GM12878 (cell line): ENCODE data around the gene LDHAL6B. TPM values are rescaled to one million over a fixed set of nuclear protein-coding genes. Genes with fewer than 3 reads are reported as not detected.

Source experiments
- ATAC-seq: fragments of 200-7000 bp; cut with Tn5 transposase; 3 replicates; pipeline ENCODE4 v1.9.1; 2020; ENCODE audit warnings: mild to moderate bottlenecking, moderate library complexity
- BruUV-seq: library from RNA; stranded (reverse); fragments of 400-500 nt; replicated peaks from 2 replicates; lab custom pipeline; 2021; lab: Mats Ljungman, UMichigan
- CTCF ChIA-PET: fragments of 300-600 bp; sonication (Branson Sonifier 250); formaldehyde crosslinking; extraction: SDS; loops from one replicate; lab custom pipeline; 2021; ENCODE audit warnings: inconsistent platforms; lab: Yijun Ruan, JAX
- POLR2A ChIA-PET: fragments of 350-600 bp; formaldehyde crosslinking; extraction: SDS; loops from one replicate; lab custom pipeline; 2021; ENCODE audit warnings: inconsistent platforms; lab: Charles Lee
- RAD21 ChIA-PET: fragments of 300-600 bp; sonication (Branson Sonifier 250); formaldehyde crosslinking; loops from one replicate; lab custom pipeline; 2023; ENCODE audit warnings: antibody characterized with exemption; ENCODE audit not compliant: unreplicated experiment; lab: Charles Lee
- SMC1A ChIA-PET: fragments of 300-600 bp; sonication (Branson Sonifier 250); formaldehyde crosslinking; loops from one replicate; lab custom pipeline; 2023; ENCODE audit not compliant: unreplicated experiment, uncharacterized antibody; lab: Charles Lee
- DNase-seq: peaks from one replicate; pipeline ENCODE4 v3.0.0-alpha.2; 2011; ENCODE audit warnings: low read depth, low spot score
- FAIRE-seq: peaks from 3 replicates; lab custom pipeline; 2011; peaks lifted over from hg19 to GRCh38; lab: Jason Lieb, UNC
- H2AFZ ChIP-seq: 2 replicates; pipeline ENCODE4 v1.6.0; 2011; ENCODE audit warnings: low read depth, low read length, control low read depth; ENCODE audit not compliant: control insufficient read depth
- H3K27ac ChIP-seq: 2 replicates; pipeline ENCODE4 v1.5.1; 2011; ENCODE audit warnings: control low read depth; ENCODE audit not compliant: control insufficient read depth, insufficient read depth
- H3K27me3 ChIP-seq, 2 experiments: replicated peaks in 1 of 2; 2 replicates each; pipeline versions ENCODE4 v1.6.0 to v1.6.1; 2011; ENCODE audit warnings: low read length in 1 of 2; ENCODE audit not compliant: control insufficient read depth in 2 of 2, insufficient read depth in 2 of 2
- H3K36me3 ChIP-seq, 2 experiments: 2 replicates each; pipeline ENCODE4 v1.5.1; 2011; ENCODE audit warnings: low read length in 1 of 2; ENCODE audit not compliant: control insufficient read depth in 2 of 2, insufficient read depth in 2 of 2
- H3K4me1 ChIP-seq: 2 replicates; pipeline ENCODE4 v1.6.1; 2011; ENCODE audit warnings: mild to moderate bottlenecking, low read length, moderate library complexity, mixed read lengths; ENCODE audit not compliant: control insufficient read depth, insufficient read depth
- H3K4me2 ChIP-seq: 2 replicates; pipeline ENCODE4 v1.6.0; 2011; ENCODE audit warnings: control low read depth; ENCODE audit not compliant: control insufficient read depth, insufficient read depth
- H3K4me3 ChIP-seq: fragments of 200-600 bp; sonication (generic); 2 replicates; pipeline ENCODE4 v1.5.1; 2016
- H3K79me2 ChIP-seq: 2 replicates; pipeline ENCODE4 v1.6.0; 2011; ENCODE audit warnings: low read length; ENCODE audit not compliant: control insufficient read depth, insufficient read depth
- H3K9ac ChIP-seq: 2 replicates; pipeline ENCODE4 v1.8.0; 2011; ENCODE audit warnings: low read length, control low read depth, mixed read lengths; ENCODE audit not compliant: control insufficient read depth, insufficient read depth
- H3K9me3 ChIP-seq: replicated peaks from 3 replicates; pipeline ENCODE4 v1.5.1; 2011; ENCODE audit warnings: mild to moderate bottlenecking, low read length; ENCODE audit not compliant: control insufficient read depth, insufficient read depth
- H4K20me1 ChIP-seq: 2 replicates; pipeline ENCODE4 v1.6.0; 2011; ENCODE audit not compliant: control insufficient read depth, insufficient read depth
- ASH2L ChIP-seq: fragments of 300-600, 200-600 bp; sonication (generic); IDR thresholded peaks from 2 replicates; pipeline ENCODE4 v1.6.1; 2017; ENCODE audit warnings: low read depth, mild to moderate bottlenecking, borderline replicate concordance
- BHLHE40 ChIP-seq, 2 experiments: fragments of 450-650 bp in 1 of 2; IDR thresholded peaks; 2 replicates each; pipeline ENCODE4 v1.6.1; 2011 to 2017; ENCODE audit warnings: low read depth in 2 of 2, borderline replicate concordance in 1 of 2, improper control_type of control experiment in 1 of 2, low read length in 1 of 2, mild to moderate bottlenecking in 1 of 2
- EP300 ChIP-seq, 2 experiments: fragments of 150-350 bp in 1 of 2; IDR thresholded peaks; 2 replicates each; pipeline ENCODE4 v1.6.1; 2011 to 2012; ENCODE audit warnings: low read depth in 2 of 2, low read length in 2 of 2, borderline replicate concordance in 1 of 2, improper control_type of control experiment in 1 of 2, inconsistent platforms in 1 of 2; ENCODE audit not compliant: control insufficient read depth in 1 of 2
- IKZF1 ChIP-seq: fragments of 450-650 bp; conservative IDR thresholded peaks from 2 replicates; pipeline ENCODE4 v1.6.1; 2017; ENCODE audit warnings: antibody characterized with exemption, mild to moderate bottlenecking
- MEF2B ChIP-seq: fragments of 450-650 bp; IDR thresholded peaks from 2 replicates; pipeline ENCODE4 v1.6.1; 2018; ENCODE audit warnings: mild to moderate bottlenecking, moderate library complexity; ENCODE audit not compliant: partially characterized antibody, poor library complexity, severe bottlenecking
- POU2F2 ChIP-seq: IDR thresholded peaks from 3 replicates; pipeline ENCODE4 v1.6.1; 2011; ENCODE audit warnings: low read depth, mild to moderate bottlenecking, low read length, borderline replicate concordance
- SMAD5 ChIP-seq: IDR thresholded peaks from 2 replicates; pipeline ENCODE4 v1.6.1; 2016; ENCODE audit warnings: antibody characterized with exemption, low read depth
- SREBF2 ChIP-seq: IDR thresholded peaks from 2 replicates; pipeline ENCODE4 v1.6.1; 2012; ENCODE audit warnings: mild to moderate bottlenecking, low read length
- TCF3 ChIP-seq: IDR thresholded peaks from 2 replicates; pipeline ENCODE4 v1.6.1; 2012; ENCODE audit warnings: low read depth, mild to moderate bottlenecking, low read length, borderline replicate concordance; ENCODE audit not compliant: insufficient read depth
- YBX1 ChIP-seq: fragments of 450-650 bp; IDR thresholded peaks from 2 replicates; pipeline ENCODE4 v1.6.1; 2016; ENCODE audit warnings: antibody characterized with exemption
- ZNF207 ChIP-seq: fragments of 450-650 bp; IDR thresholded peaks from 2 replicates; pipeline ENCODE4 v1.6.1; 2014; ENCODE audit warnings: antibody characterized with exemption, mild to moderate bottlenecking, borderline replicate concordance
- ZZZ3 ChIP-seq: IDR thresholded peaks from 2 replicates; pipeline ENCODE4 v1.6.1; 2011; ENCODE audit warnings: low read depth; ENCODE audit not compliant: control insufficient read depth, insufficient read length
- WGBS: methylation state at CpG from one replicate; pipeline ENCODE4 v1.1.6; 2016; ENCODE audit warnings: low lambda C conversion rate; ENCODE audit not compliant: insufficient replicate concordance, insufficient coverage; ENCODE audit errors: missing lambda C conversion rate; 5-methylcytosine and 5-hydroxymethylcytosine counted together
- in situ Hi-C: fragments of 300-500 bp; cut with MboI; formaldehyde crosslinking; loops from 9 replicates; pipeline ENCODE4 v1.14.3; 2018; ENCODE audit warnings: mixed read lengths
- intact Hi-C: fragments of 100-400 bp; cut with micrococcal nuclease; formaldehyde crosslinking; loops from one replicate; pipeline ENCODE4 v1.14.2; 2022; ENCODE audit not compliant: unreplicated experiment
- polyA plus RNA-seq, 11 experiments: library from polyadenylated mRNA; depleted of rRNA in 4 of 11; unstranded in 6 of 11; stranded (reverse) in 5 of 11; fragments of >200 nt; fragmentation: Nextera tagmentation in 4 of 11; fragmentation: Illumina TruSeq in 1 of 11; extraction: Ambion mirVana in 4 of 11; extraction: Trizol in 1 of 11; gene quantifications; 1 replicate in 1 of 11; 2 replicates in 10 of 11; pipeline versions ENCODE4 v1.2.1 to v1.2.3, GENCODE V29; 2011 to 2016; ENCODE audit warnings: inconsistent platforms in 2 of 11, missing spikeins in 2 of 11, low read depth in 1 of 11
- total RNA-seq, 4 experiments: library from RNA; depleted of rRNA in 3 of 4; stranded (reverse); fragments of >200 nt in 3 of 4; fragmentation: Illumina TruSeq in 1 of 4; extraction: Trizol in 1 of 4; gene quantifications; 2 replicates each; pipeline versions ENCODE4 v1.2.1 to v1.2.3, GENCODE V29; 2013 to 2021
- TF ChIP-seq, protein P1 (sequence below): fragments of 450-650 bp; IDR thresholded peaks from 2 replicates; pipeline ENCODE4 v1.6.1; 2017; ENCODE audit warnings: mild to moderate bottlenecking, moderate library complexity
- TF ChIP-seq, protein P2 (sequence below), 3 experiments: IDR thresholded peaks in 2 of 3; conservative IDR thresholded peaks in 1 of 3; 2 replicates each; pipeline ENCODE4 v1.5.1; 2011; ENCODE audit warnings: low read depth in 3 of 3, low read length in 3 of 3, mild to moderate bottlenecking in 3 of 3, control low read depth in 2 of 3, moderate library complexity in 2 of 3, inconsistent platforms in 1 of 3, mixed read lengths in 1 of 3; ENCODE audit not compliant: control insufficient read depth in 2 of 3, insufficient read depth in 1 of 3; ENCODE audit errors: extremely low read depth in 1 of 3

The LDHAL6B gene
- total and polyA plus RNA-seq, 10 of the 15 experiments (the other 5 are each of a cell fraction or from before 2014, with no cell fraction given): 0.33 to 0.66 TPM; not detected in 8

DNA sequence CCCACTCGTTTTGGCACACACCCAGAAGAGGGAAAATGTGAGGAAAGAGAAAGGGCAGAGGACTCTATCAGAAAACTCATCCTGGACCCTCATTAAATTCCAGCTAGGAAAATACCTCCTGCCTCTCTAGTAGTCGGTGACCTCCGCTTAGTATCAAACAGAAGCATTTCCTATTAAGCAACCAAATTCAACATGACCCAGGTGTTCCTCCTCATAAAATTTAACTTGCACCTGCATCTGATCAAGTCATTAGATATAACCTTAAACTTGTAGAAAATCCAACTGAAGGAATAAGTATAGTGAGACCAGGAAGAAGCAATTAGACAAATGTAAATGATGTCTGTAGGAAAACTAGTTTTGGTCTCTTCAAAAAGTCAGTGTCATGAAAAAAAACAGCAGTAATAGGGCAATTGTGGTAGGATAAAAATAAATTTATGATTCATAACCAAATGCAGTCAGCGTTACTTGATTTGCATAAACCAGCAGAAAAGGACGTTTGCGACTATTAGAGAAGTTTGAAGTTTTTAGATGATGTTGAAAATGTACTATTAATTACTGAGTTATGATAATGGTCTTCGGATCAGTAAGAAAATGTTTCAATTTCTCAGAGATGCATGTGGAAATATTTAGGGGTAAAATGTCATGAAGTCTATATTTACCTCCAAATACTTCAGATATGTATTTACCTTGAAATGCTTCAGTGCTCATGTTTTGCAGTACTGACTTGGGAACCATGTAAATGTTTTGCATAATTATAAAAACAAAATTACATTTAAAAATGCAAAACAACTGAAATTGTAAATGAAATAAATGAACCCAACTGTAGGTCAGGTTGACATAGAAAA is 44.6 kb downstream of the LDHAL6B start (continued):
- TF ChIP-seq MEF2B: peak; percentile 83

DNA sequence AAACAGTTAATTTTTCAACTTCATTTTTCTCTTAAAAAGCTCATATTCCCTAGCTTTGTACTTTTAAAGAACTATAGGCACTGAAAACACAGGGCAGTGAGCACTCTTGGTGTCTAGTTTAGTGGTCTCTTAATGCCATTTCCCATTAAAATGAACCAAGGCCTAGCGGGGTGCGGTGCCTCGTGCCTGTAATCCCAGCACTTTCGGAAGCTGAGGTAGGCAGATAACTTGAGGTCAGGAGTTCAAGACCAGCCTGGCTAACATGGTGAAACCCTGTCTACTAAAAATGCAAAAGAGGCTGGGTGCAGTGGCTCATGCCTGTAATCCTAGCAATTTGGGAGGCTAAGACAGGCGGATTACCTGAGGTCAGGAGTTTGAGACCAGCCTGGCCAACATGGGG is 45.5 kb downstream of the LDHAL6B start:
- ATAC-seq (peak; percentile 2), DNase-seq (no peak), FAIRE-seq (no peak)
- Histone ChIP-seq H3K9ac (peak overlapping the region; percentile 36; the same call in 1 of the 2 replicates), H3K27ac (peak overlapping the region; percentile 78), H2AFZ (no peak overlapping the region), H3K79me2 (peaks cover 28% of the 10 kb centered on the region), H3K4me2 (peak overlapping the region; percentile 5; the same call in 1 of the 2 replicates), H3K36me3 (peaks cover 0 to 27% of the 10 kb centered on the region in 2 experiments; a peak in 3 of 4 replicates), H3K4me3 (peak overlapping the region; percentile 24; the same call in 1 of the 2 replicates), H4K20me1 (no peaks in the 10 kb centered on the region), H3K9me3 (no peaks in the 10 kb centered on the region), H3K4me1 (peaks cover 41% of the 10 kb centered on the region), H3K27me3 (no peaks in the 10 kb centered on the region)
- TSS peak; percentile 91 for BruUV-seq
- ChIA-PET RAD21 (interaction anchor here (1.3 to 1.8 kb wide), 4 partner anchors 15 to 230 kb away, joined by 4 to 6 read pairs (median 5); no protein-coding TSS in a partner anchor), CTCF (interaction anchor here (0.5 to 2.6 kb wide), 4 partner anchors 9 to 77 kb away, joined by 3 to 6 read pairs (median 3); no protein-coding TSS in a partner anchor), SMC1A (interaction anchor here (0.7 to 7.7 kb wide), 9 partner anchors 6 to 394 kb away, joined by 3 to 47 read pairs (median 4); no protein-coding TSS in a partner anchor), POLR2A (interaction anchor here (1.0 to 1.1 kb wide), 2 partner anchors 38 to 48 kb away, joined by 3 read pairs; no protein-coding TSS in a partner anchor)
- in situ Hi-C loops (no loop called here), intact Hi-C loops (no loop called here)
- 33% methylated on average over 5 of the region's 5 CpGs for WGBS
- TF ChIP-seq, protein P1, sequence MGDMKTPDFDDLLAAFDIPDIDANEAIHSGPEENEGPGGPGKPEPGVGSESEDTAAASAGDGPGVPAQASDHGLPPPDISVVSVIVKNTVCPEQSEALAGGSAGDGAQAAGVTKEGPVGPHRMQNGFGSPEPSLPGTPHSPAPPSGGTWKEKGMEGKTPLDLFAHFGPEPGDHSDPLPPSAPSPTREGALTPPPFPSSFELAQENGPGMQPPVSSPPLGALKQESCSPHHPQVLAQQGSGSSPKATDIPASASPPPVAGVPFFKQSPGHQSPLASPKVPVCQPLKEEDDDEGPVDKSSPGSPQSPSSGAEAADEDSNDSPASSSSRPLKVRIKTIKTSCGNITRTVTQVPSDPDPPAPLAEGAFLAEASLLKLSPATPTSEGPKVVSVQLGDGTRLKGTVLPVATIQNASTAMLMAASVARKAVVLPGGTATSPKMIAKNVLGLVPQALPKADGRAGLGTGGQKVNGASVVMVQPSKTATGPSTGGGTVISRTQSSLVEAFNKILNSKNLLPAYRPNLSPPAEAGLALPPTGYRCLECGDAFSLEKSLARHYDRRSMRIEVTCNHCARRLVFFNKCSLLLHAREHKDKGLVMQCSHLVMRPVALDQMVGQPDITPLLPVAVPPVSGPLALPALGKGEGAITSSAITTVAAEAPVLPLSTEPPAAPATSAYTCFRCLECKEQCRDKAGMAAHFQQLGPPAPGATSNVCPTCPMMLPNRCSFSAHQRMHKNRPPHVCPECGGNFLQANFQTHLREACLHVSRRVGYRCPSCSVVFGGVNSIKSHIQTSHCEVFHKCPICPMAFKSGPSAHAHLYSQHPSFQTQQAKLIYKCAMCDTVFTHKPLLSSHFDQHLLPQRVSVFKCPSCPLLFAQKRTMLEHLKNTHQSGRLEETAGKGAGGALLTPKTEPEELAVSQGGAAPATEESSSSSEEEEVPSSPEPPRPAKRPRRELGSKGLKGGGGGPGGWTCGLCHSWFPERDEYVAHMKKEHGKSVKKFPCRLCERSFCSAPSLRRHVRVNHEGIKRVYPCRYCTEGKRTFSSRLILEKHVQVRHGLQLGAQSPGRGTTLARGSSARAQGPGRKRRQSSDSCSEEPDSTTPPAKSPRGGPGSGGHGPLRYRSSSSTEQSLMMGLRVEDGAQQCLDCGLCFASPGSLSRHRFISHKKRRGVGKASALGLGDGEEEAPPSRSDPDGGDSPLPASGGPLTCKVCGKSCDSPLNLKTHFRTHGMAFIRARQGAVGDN: 0 out of 2 replicates have a peak, but pooled peaks have one; percentile 28
- TF ChIP-seq SMAD5 (no peak), ASH2L (no peak), TCF3 (no peak), POU2F2 (no peak), BHLHE40 (IDR thresholded peaks at IDR 0.05; ENCODE audit: borderline replicate concordance in 1 of 2, low read depth in 2 of 2, low read length in 1 of 2) (0 out of 4 replicates have a peak, but pooled peaks of 1 of the 2 experiments have one; percentile 5), SREBF2 (no peak), ZZZ3 (no peak), IKZF1 (peak; percentile 27; the same call in 1 of the 2 replicates), EP300 (IDR thresholded peaks at IDR 0.05; ENCODE audit: borderline replicate concordance in 1 of 2, control insufficient read depth in 1 of 2, low read depth in 2 of 2, low read length in 2 of 2) (no peak), YBX1 (no peak), ZNF207 (no peak)
- TF ChIP-seq, protein P2, sequence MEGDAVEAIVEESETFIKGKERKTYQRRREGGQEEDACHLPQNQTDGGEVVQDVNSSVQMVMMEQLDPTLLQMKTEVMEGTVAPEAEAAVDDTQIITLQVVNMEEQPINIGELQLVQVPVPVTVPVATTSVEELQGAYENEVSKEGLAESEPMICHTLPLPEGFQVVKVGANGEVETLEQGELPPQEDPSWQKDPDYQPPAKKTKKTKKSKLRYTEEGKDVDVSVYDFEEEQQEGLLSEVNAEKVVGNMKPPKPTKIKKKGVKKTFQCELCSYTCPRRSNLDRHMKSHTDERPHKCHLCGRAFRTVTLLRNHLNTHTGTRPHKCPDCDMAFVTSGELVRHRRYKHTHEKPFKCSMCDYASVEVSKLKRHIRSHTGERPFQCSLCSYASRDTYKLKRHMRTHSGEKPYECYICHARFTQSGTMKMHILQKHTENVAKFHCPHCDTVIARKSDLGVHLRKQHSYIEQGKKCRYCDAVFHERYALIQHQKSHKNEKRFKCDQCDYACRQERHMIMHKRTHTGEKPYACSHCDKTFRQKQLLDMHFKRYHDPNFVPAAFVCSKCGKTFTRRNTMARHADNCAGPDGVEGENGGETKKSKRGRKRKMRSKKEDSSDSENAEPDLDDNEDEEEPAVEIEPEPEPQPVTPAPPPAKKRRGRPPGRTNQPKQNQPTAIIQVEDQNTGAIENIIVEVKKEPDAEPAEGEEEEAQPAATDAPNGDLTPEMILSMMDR (IDR thresholded peaks at IDR 0.05 in 2 of 3, conservative IDR thresholded peaks at IDR 0.05 in 1 of 3; ENCODE audit: control insufficient read depth in 2 of 3, extremely low read depth in 1 of 3, insufficient read depth in 1 of 3, low read depth in 3 of 3, low read length in 3 of 3): no peak
